HTERT RPE-1 (cell line): Measurements from ENCODE around the gene DSN1.
"Not testable (repeated sequence)": the region's sequence is repeated elsewhere in the genome, so short reads cannot be mapped to it uniquely, and the experiment has no call there.

Source experiments
- in situ Hi-C: fragments of 300-500 bp; cut with MboI; formaldehyde crosslinking; loops from 4 replicates; pipeline ENCODE4 v1.14.3; 2020; ENCODE audit warnings: low sequenced_read_pairs

Gene DSN1

GRCh38 chr20:36773597-36774390 is at the start of gene DSN1:
DSN1 (minus strand) TSS chr20:36773763; CDS start chr20:36771458, 2,305 bp downstream.
- in situ Hi-C loops, result no loop called here

- in situ Hi-C loops, result no loop called here
Observed at GRCh38 chr20:36823121-36823520, 49.6 kb upstream of the DSN1 start.

GRCh38 chr20:36821964-36822437 is 48.4 kb upstream of the DSN1 start:
- in situ Hi-C loops, result no loop called here

- in situ Hi-C loops, result no loop called here
Observed at GRCh38 chr20:36820928-36821327, 47.4 kb upstream of the DSN1 start.

- in situ Hi-C loops, result no loop called here
Observed at GRCh38 chr20:36820073-36820472, 46.5 kb upstream of the DSN1 start.

- in situ Hi-C loops, result no loop called here
Observed at GRCh38 chr20:36819659-36820058, 46.1 kb upstream of the DSN1 start.

- in situ Hi-C loops, result no loop called here
Observed at GRCh38 chr20:36818861-36819260, 45.3 kb upstream of the DSN1 start.

- in situ Hi-C loops, result no loop called here
Observed at GRCh38 chr20:36818185-36818584, 44.6 kb upstream of the DSN1 start.

- in situ Hi-C loops, result no loop called here
Observed at GRCh38 chr20:36817496-36817895, 43.9 kb upstream of the DSN1 start.

- in situ Hi-C loops, result no loop called here
Observed at GRCh38 chr20:36815454-36816091, 42.0 kb upstream of the DSN1 start.

GRCh38 chr20:36812594-36813463 is 39.3 kb upstream of the DSN1 start:
- in situ Hi-C loops, result no loop called here

- in situ Hi-C loops, result no loop called here
Observed at GRCh38 chr20:36808317-36809257, 35.0 kb upstream of the DSN1 start.

- in situ Hi-C loops, result no loop called here
Observed at GRCh38 chr20:36806049-36806448, 32.5 kb upstream of the DSN1 start.

GRCh38 chr20:36805396-36805795 is 31.8 kb upstream of the DSN1 start:
- in situ Hi-C loops, result no loop called here

- in situ Hi-C loops, result no loop called here
Observed at GRCh38 chr20:36804425-36804824, 30.9 kb upstream of the DSN1 start.

- in situ Hi-C loops, result no loop called here
Observed at GRCh38 chr20:36802326-36803222, 29.0 kb upstream of the DSN1 start.

GRCh38 chr20:36800410-36800809 is 26.8 kb upstream of the DSN1 start:
- in situ Hi-C loops, result no loop called here

- in situ Hi-C loops, result not testable (repeated sequence)
Observed at GRCh38 chr20:36799313-36799712, 25.8 kb upstream of the DSN1 start.

GRCh38 chr20:36796875-36797274 is 23.3 kb upstream of the DSN1 start:
- in situ Hi-C loops, result no loop called here
